ENCODE results near the gene C10orf143. TPM values are rescaled to one million over a fixed set of nuclear protein-coding genes. Genes with fewer than 3 reads are reported as not detected.

The C10orf143 gene
- total RNA-seq, 1 donor from 2014 or later: 1.6 TPM

DNA sequence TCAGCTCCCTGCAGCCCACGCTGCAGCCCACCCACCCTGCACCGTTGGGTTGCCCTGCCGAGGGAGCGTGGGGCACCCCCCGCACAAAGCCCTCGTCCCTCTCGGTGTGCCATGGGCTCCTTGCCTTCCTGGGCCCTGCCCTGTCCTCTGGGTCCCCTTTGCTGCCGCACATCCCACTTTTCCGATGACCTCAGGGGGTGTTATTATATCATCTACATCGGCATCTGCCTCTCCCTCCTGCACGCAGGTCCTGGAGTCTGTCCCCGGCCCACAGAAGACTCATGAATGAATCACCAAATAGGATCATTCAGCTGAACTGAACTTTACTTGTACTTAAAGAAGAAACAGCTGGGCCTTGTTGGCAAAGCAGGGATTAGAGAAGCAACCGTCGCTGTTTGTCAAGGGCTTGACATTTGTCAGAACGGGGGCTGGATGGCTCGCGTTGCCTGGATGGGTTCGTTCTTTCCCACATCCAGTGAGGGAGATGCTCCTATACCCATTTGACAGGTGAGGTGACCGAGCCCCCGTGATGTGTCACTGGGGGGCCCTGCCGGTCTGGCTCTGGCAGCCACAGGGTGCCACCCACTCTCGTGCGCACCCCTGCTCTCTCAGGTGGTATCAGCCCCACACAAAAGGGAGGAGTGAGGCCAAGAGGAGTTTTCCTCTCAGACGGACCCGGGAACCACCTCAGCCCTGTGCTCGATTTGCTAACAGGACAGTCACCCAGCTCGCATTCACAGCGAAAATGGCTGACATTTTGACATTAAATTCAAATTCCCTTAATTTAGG, 87.9 kb downstream of the C10orf143 start:
- no peak for TF ChIP-seq EZH2phosphoT487 (IDR thresholded peaks at IDR 0.05)
- TF ChIP-seq, protein P1, sequence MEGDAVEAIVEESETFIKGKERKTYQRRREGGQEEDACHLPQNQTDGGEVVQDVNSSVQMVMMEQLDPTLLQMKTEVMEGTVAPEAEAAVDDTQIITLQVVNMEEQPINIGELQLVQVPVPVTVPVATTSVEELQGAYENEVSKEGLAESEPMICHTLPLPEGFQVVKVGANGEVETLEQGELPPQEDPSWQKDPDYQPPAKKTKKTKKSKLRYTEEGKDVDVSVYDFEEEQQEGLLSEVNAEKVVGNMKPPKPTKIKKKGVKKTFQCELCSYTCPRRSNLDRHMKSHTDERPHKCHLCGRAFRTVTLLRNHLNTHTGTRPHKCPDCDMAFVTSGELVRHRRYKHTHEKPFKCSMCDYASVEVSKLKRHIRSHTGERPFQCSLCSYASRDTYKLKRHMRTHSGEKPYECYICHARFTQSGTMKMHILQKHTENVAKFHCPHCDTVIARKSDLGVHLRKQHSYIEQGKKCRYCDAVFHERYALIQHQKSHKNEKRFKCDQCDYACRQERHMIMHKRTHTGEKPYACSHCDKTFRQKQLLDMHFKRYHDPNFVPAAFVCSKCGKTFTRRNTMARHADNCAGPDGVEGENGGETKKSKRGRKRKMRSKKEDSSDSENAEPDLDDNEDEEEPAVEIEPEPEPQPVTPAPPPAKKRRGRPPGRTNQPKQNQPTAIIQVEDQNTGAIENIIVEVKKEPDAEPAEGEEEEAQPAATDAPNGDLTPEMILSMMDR (IDR thresholded peaks at IDR 0.05): no peak
- no peak for TF ChIP-seq EZH2 (IDR thresholded peaks at IDR 0.05)
- Histone ChIP-seq H2AFZ (replicated peaks) (no peak overlapping the region), H3K4me1 (no peaks in the 10 kb centered on the region), H3K9ac (no peak overlapping the region), H3K27ac (no peak overlapping the region), H4K20me1 (ENCODE audit: low read depth) (no peaks in the 10 kb centered on the region), H3K36me3 (no peaks in the 10 kb centered on the region), H3K9me3 (ENCODE audit: low read depth) (no peaks in the 10 kb centered on the region), H3K4me3 (no peak overlapping the region), H3K79me2 (ENCODE audit: low read depth) (no peaks in the 10 kb centered on the region), H3K27me3 (no peaks in the 10 kb centered on the region), H3K4me2 (no peak overlapping the region), H3F3A (ENCODE audit: low read depth) (no peaks in the 10 kb centered on the region)
- Mint-ChIP-seq H3K27ac (peak overlapping the region; percentile 82), H3K4me3 (no peak overlapping the region), H3K4me1 (peaks cover 4% of the 10 kb centered on the region), H3K27me3 (ENCODE audit: insufficient read depth, low read depth) (peaks cover 2% of the 10 kb centered on the region), H3K36me3 (no peaks in the 10 kb centered on the region), H3K9me3 (no peaks in the 10 kb centered on the region)
- no peak for DNase-seq (ENCODE audit: low spot score)

DNA sequence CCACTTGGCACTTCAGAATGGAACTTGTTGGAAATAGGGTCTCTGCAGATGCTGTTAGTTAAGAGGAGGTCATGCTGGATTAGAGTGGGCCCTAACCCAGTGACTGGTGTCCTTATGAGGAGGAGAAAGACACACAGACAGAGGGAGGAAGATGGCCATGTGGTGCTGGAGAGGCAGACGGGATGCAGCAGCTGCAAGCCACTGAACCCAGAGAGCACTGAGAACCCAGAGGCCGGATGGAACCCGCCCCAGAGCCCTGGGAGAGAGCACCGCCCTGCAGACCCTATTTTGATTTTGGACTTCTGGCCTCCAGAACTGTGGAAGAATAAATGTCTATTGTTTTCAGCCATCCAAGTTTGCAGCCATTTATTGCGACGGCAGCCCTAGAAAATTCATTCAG, 88.5 kb downstream of the C10orf143 start:
- TF ChIP-seq EZH2phosphoT487 (IDR thresholded peaks at IDR 0.05) (no peak), EZH2 (IDR thresholded peaks at IDR 0.05) (no peak)
- TF ChIP-seq, protein P1 (IDR thresholded peaks at IDR 0.05): no peak
- Mint-ChIP-seq H3K27me3 (ENCODE audit: insufficient read depth, low read depth) (peaks cover 2% of the 10 kb centered on the region), H3K36me3 (no peaks in the 10 kb centered on the region), H3K27ac (no peak overlapping the region), H3K9me3 (no peaks in the 10 kb centered on the region), H3K4me1 (peaks cover 4% of the 10 kb centered on the region), H3K4me3 (no peak overlapping the region)
- no peaks in the 10 kb centered on the region for H3K27me3 ChIP-seq
- H3K27ac ChIP-seq: no peak overlapping the region
- DNase-seq (ENCODE audit: low spot score): no peak
- H3K9me3 ChIP-seq (ENCODE audit: low read depth): no peaks in the 10 kb centered on the region
- no peaks in the 10 kb centered on the region for H3K79me2 ChIP-seq (ENCODE audit: low read depth)
- no peak overlapping the region for H3K9ac ChIP-seq
- no peak overlapping the region for H3K4me2 ChIP-seq
- no peaks in the 10 kb centered on the region for H3F3A ChIP-seq (ENCODE audit: low read depth)
- no peaks in the 10 kb centered on the region for H3K4me1 ChIP-seq
- H3K36me3 ChIP-seq: no peaks in the 10 kb centered on the region
- H4K20me1 ChIP-seq (ENCODE audit: low read depth): no peaks in the 10 kb centered on the region
- no peak overlapping the region for H2AFZ ChIP-seq (replicated peaks)
- H3K4me3 ChIP-seq: no peak overlapping the region

DNA sequence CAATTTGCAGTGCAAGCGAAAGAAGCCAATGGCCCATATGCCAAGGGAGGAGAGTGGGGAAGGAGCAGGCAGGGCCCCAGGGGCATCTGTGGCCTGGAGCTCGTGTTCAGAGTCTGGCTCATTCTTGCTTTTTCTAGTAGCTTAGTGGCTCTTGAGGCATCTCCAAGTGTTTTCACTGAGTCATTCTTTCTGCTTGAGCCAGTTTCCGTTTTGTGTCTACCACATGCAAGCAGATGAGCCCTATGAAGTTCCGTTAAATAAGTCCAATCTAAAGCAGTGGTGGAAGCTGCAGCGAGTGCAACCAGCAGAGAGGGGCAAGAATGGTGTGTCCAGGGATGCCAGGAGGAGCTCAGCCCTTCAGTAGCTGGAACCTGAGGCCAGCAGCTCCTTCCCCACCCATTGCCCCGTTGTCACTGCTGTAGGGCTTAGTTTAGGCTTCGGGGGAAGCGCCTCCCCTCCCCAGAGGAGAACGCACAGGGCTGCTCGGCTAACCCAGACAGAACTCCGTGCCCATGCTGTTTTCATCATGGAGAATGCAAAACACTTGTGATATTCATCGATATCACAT, 89.2 kb downstream of the C10orf143 start:
- H3K27ac Mint-ChIP-seq: no peak overlapping the region
- Histone ChIP-seq H3K9me3 (ENCODE audit: low read depth) (no peaks in the 10 kb centered on the region), H3K9ac (no peak overlapping the region), H3K4me2 (no peak overlapping the region), H2AFZ (replicated peaks) (no peak overlapping the region), H4K20me1 (ENCODE audit: low read depth) (no peaks in the 10 kb centered on the region), H3K4me1 (no peaks in the 10 kb centered on the region), H3K27ac (no peak overlapping the region), H3K36me3 (no peaks in the 10 kb centered on the region), H3K79me2 (ENCODE audit: low read depth) (no peaks in the 10 kb centered on the region), H3F3A (ENCODE audit: low read depth) (no peaks in the 10 kb centered on the region), H3K4me3 (no peak overlapping the region), H3K27me3 (no peaks in the 10 kb centered on the region)
- TF ChIP-seq EZH2 (IDR thresholded peaks at IDR 0.05) (no peak), EZH2phosphoT487 (IDR thresholded peaks at IDR 0.05) (no peak)
- TF ChIP-seq, protein P1 (IDR thresholded peaks at IDR 0.05): no peak
- DNase-seq (ENCODE audit: low spot score): no peak
- H3K4me1 Mint-ChIP-seq: peaks cover 4% of the 10 kb centered on the region
- H3K4me3 Mint-ChIP-seq: no peak overlapping the region
- no peaks in the 10 kb centered on the region for H3K9me3 Mint-ChIP-seq
- no peaks in the 10 kb centered on the region for H3K36me3 Mint-ChIP-seq
- no peaks in the 10 kb centered on the region for H3K27me3 Mint-ChIP-seq (ENCODE audit: insufficient read depth, low read depth)
